Prostate gland (tissue), 1 donor: ENCODE results near the gene FOXD4L1.
"Not testable (repeated sequence)": the region's sequence is repeated elsewhere in the genome, so short reads cannot be mapped to it uniquely, and the experiment has no call there.

Experiments used
- POLR2A ChIP-seq: fragments of 450-650 bp; IDR thresholded peaks from one replicate; pipeline ENCODE4 v1.6.1; 2016; ENCODE audit warnings: antibody characterized with exemption, mild to moderate bottlenecking
- POLR2AphosphoS5 ChIP-seq: sonication (generic); formaldehyde crosslinking; IDR thresholded peaks from one replicate; pipeline ENCODE4 v1.6.1; 2017; ENCODE audit warnings: antibody characterized with exemption

DNA sequence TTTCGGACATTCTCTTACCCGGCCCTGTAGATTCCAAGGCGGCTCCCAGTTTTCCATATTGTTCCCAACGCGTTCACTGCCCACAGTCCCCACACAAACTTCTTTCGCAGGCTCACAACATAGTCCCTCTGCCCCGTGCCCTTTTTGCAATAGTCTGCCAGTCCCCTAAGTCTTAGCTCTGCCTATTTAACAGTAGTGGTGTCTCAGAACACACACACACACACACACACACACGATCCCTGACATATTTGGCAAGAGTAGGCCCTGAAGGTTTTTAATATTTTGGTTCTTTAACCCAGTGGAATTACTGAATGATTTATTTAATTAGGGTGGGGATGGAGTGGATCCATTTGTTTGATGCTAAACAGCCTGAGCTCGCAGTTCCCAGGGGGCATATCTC, 44.1 kb downstream of the FOXD4L1 start:
- not testable (repeated sequence) for TF ChIP-seq POLR2A, POLR2AphosphoS5
